ENCODE measurements around the gene ECE1. TPM values are rescaled to one million over a fixed set of nuclear protein-coding genes. Genes with fewer than 3 reads are reported as not detected.

ECE1 gene
- total and polyA plus RNA-seq, 2 of the 13 experiments (the other 11 are each of a cell fraction or from before 2014, with no cell fraction given): 13.5 to 21.2 TPM

GRCh38 chr1:21176586-21177555 lies 113.4 kb downstream of the ECE1 start, which contains the start of gene EIF4G3 (continued):
- 0 out of 2 replicates have a peak, but pooled peaks have one; percentile 52 for TF ChIP-seq ZBTB25 (CRISPR knock-in tag; IDR thresholded peaks at IDR 0.05)
- 0 out of 2 replicates have a peak, but pooled peaks have one; percentile 1 for TF ChIP-seq ZNF292 (CRISPR knock-in tag; IDR thresholded peaks at IDR 0.05; ENCODE audit: borderline replicate concordance, low read depth)
- peak; percentile 60; the same call in 1 of the 2 replicates for TF ChIP-seq ZNF724P (CRISPR knock-in tag; IDR thresholded peaks at IDR 0.05; ENCODE audit: borderline replicate concordance)
- TF ChIP-seq SOX6 (IDR thresholded peaks at IDR 0.05): no peak
- peak; percentile 18; the same call in 1 of the 2 replicates for TF ChIP-seq SOX6 (CRISPR knock-in tag; IDR thresholded peaks at IDR 0.05)
- TF ChIP-seq TAF1 (CRISPR knock-in tag; IDR thresholded peaks at IDR 0.05): peak; percentile 80
- peak; percentile 84 for TF ChIP-seq SKI (IDR thresholded peaks at IDR 0.05; ENCODE audit: partially characterized antibody)
- TF ChIP-seq TOE1 (CRISPR knock-in tag; IDR thresholded peaks at IDR 0.05): no peak
- 0 out of 2 replicates have a peak, but pooled peaks have one; percentile 37 for TF ChIP-seq MAZ (IDR thresholded peaks at IDR 0.05; ENCODE audit: borderline replicate concordance, low read depth, low read length)
- no peak; the same call in 1 of the 2 replicates for TF ChIP-seq MAZ (CRISPR knock-in tag; IDR thresholded peaks at IDR 0.05; ENCODE audit: low read depth)
- peak; percentile 50; the same call in 1 of the 2 replicates for TF ChIP-seq RAD21 (CRISPR knock-in tag; IDR thresholded peaks at IDR 0.05)
- peak; percentile 57; the same call in 1 of the 2 replicates for TF ChIP-seq PHF21A (CRISPR knock-in tag; IDR thresholded peaks at IDR 0.05)
- TF ChIP-seq ZSCAN9 (CRISPR knock-in tag; IDR thresholded peaks at IDR 0.05; ENCODE audit: borderline replicate concordance): 0 out of 2 replicates have a peak, but pooled peaks have one; percentile 25
- TF ChIP-seq ZNF510 (CRISPR knock-in tag; IDR thresholded peaks at IDR 0.05; ENCODE audit: low read depth): peak; percentile 47; the same call in 1 of the 2 replicates
- TF ChIP-seq ZNF275 (CRISPR knock-in tag; IDR thresholded peaks at IDR 0.05; ENCODE audit: borderline replicate concordance): 0 out of 2 replicates have a peak, but pooled peaks have one; percentile 38
- no peak for TF ChIP-seq ZNF644 (CRISPR knock-in tag; IDR thresholded peaks at IDR 0.05; ENCODE audit: low read depth)
- TF ChIP-seq ZNF432 (CRISPR knock-in tag; IDR thresholded peaks at IDR 0.05; ENCODE audit: borderline replicate concordance): no peak
- TF ChIP-seq REPIN1 (CRISPR knock-in tag; IDR thresholded peaks at IDR 0.05; ENCODE audit: borderline replicate concordance, low read depth): peak; percentile 61; the same call in 1 of the 2 replicates
- peak; percentile 60; the same call in 1 of the 2 replicates for TF ChIP-seq NFKB2 (CRISPR knock-in tag; IDR thresholded peaks at IDR 0.05; ENCODE audit: borderline replicate concordance)
- peak; percentile 96 for TF ChIP-seq POLR2G (IDR thresholded peaks at IDR 0.05; ENCODE audit: low read depth, low read length)
- TF ChIP-seq POLR2AphosphoS5 (IDR thresholded peaks at IDR 0.05; ENCODE audit: low read depth, low read length): peak; percentile 92
- peak; percentile 23; the same call in 1 of the 2 replicates for TF ChIP-seq ARID5B (CRISPR knock-in tag; IDR thresholded peaks at IDR 0.05)
- no peak for TF ChIP-seq PCBP1 (IDR thresholded peaks at IDR 0.05; ENCODE audit: borderline replicate concordance, low read depth, low read length)

All from HepG2 (cell line).